HG02588 (cell line): ENCODE results near the gene TRIOBP.
A peak's percentile ranks its signal among the peaks of the same experiment; 100 is the strongest.
"Not testable (repeated sequence)": the region's sequence is repeated elsewhere in the genome, so short reads cannot be mapped to it uniquely, and the experiment has no call there.

Experiments
- ATAC-seq: cut with Tn5 transposase; IDR thresholded peaks from one replicate; pipeline ENCODE4 v1.9.1; 2021; ENCODE audit warnings: mild to moderate bottlenecking, moderate library complexity; ENCODE audit not compliant: unreplicated experiment

The TRIOBP gene

GRCh38 chr22:37686002-37686982 is 10.6 kb upstream of the TRIOBP start, which contains the start of gene NOL12:
NOL12 (plus strand) TSS chr22:37686343; CDS start chr22:37686393, 50 bp downstream.
- ATAC-seq = peak; percentile 78

DNA sequence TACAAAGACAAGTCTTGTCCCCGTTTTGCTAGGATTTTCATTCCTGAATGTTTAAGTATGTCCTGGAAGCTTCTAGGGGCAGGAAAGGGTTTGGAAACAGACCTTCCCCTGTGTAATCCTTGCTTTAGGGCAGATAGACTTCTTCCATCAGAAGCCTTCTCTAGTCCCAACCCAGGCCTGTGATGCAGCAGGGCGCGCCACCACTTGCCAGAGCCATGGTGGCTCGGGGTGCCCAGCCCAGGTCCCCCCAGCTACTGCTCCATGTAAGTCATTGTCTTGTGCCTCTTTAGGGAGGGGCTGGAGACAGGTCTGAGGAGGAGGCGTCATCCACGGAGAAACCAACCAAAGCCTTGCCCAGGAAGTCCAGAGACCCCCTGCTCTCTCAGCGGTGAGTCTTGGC is 6.4 kb upstream of the TRIOBP start:
- ATAC-seq = no peak

- no peak for ATAC-seq
Observed at GRCh38 chr22:37690901-37691504, 5.8 kb upstream of the TRIOBP start.

DNA sequence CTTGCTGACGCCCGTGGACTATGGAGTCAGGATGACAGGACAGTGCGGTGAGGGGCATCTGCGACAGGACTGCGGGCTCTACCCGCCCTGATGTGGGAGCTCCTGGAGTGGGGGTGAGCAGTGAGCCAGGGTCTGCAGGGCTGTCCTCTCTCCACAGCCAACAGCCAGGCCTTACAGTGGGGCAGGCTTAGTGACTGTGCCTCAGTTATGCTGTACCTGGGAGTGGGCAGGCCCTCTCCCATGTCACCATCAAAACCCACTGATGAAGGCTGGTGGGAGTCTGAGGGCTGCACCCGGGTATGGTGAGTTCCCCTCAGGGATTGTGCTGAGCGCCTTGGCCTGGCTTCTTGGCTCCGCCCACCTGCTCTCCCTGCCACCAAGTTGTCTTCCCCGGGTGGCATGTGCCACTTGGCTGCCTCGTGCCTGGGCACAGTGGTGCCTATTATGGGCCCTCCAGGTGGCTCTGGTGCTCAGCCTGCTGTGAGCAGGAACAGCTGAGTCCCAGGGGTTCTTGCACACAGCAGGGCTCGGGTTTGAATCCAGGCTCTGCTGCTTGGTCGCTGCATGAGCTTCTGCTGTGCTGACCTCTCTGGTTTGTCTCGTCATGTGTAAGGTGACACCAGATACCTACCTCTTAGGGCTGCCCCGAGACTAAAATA is 4.1 kb upstream of the TRIOBP start:
- no peak for ATAC-seq

DNA sequence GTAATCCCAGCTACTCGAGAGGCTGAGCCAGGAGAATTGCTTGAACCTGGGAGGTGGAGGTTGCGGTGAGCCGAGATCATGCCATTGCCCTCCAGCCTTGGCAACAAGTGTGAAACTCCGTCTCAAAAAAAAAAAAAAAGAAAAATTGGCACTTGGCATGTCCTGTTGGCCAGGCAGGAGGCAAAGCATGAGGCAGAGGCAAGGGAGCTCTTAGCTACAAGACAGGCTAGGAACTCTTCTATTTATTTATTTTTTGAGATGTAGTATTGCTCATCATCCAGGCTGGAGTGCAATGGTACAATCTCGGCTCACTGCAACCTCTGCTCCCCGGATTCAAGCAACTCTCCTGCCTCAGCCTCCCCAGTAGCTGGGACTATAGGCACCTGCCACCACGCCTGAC is 2.7 kb upstream of the TRIOBP start:
- not testable (repeated sequence) for ATAC-seq

- not testable (repeated sequence) for ATAC-seq
Observed at GRCh38 chr22:37696260-37696656, 590 bp upstream of the TRIOBP start.

- no peak for ATAC-seq
Observed at GRCh38 chr22:37697538-37697835, 639 bp downstream of the TRIOBP start.

GRCh38 chr22:37701141-37701786 is 4.4 kb downstream of the TRIOBP start:
- no peak for ATAC-seq

DNA sequence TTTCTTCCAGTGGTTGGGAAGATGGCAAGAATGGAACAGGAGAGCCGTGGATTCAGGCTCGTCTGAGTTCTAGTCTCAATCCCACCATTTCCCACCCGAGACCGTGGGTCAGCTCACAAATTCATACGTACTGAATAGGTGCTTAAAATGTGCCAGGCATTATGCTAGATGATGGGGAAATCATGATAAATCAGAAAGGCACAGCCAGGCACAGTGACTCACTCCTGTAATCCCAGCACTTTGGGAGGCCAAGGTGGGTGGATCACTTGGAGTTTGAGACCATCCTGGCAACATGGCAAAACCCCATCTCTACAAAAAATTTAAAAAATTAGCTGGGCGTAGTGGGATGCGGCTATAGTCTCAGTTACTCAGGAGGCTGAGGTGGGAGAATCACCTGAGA is 7.1 kb downstream of the TRIOBP start:
- no peak for ATAC-seq

DNA sequence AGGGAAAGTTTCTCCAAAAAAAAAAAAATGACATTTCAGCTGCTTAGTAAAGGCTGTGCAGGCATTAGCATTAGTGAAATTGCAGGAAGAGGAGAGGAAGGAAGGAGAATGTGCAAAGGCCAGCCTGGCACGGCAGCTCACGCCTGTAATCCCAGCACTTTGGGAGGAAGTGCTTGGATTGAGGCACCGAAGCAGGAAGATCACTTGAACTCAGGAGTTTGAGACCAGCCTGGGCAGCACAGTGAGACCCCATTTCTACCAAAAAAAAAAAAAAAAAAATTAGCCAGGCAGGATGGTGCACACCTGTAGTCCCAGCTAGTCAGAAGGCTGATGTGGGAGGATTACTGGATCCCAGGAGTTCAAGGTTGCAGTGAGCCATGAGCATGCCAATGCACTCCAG is 7.8 kb downstream of the TRIOBP start:
- no peak for ATAC-seq

DNA sequence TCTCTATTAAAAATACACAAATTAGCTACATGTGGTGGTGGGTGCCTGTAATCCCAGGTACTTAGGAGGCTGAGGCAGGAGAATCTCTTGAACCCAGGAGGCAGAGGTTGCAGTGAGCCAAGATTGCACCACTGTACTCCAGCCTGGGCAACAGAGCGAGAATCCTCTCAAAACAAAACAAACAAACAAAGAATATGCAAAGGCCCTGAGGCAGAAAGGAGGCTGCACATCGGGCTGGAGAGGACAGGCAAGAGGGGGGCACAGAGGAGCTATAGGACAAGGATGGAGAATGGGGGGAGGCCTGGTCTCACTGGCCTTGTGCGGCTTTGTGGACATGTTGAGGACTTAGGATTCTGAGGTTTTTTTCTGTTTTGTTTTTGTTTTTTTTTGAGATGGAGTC is 8.4 kb downstream of the TRIOBP start:
- no peak for ATAC-seq

GRCh38 chr22:37708580-37709444 is 12.0 kb downstream of the TRIOBP start:
- no peak for ATAC-seq

DNA sequence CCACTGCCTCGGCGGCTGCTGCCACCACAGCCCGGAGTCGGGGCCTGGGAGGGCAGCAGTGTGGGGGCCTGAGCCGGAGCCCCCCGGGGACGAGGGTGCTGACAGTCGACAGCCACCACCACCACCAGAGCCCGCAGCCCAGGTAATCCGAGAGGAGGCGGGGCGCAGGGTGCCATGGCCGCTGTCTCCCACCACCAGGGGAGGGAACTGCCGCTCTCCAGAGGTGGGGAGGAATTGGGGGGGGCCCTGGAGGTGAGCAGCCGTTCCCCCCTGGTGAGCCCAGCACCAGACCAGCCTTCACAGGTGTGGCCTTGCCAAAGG is 12.6 kb downstream of the TRIOBP start:
- ATAC-seq = no peak

DNA sequence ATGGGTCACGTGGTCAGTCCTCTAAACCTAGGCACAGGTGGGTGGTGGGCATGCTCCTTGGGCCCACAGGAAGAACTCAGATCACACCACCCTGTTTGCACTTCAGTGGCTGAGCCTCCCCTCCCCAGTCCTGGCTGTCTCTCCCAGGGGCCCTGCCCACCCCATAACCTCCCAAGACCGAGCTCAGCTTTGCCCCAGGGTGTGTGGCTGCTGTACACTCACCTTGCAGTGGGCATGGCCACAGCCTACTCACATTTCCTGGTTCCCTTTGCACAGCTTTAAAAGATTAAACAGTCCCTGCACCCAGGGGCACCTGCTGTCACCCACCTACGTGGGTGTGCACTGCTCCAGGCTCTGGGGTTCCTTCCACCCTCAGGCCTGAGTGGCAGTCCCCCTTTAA is 13.8 kb downstream of the TRIOBP start:
- no peak for ATAC-seq

- ATAC-seq = no peak
Observed at GRCh38 chr22:37711490-37711889, 14.6 kb downstream of the TRIOBP start.

DNA sequence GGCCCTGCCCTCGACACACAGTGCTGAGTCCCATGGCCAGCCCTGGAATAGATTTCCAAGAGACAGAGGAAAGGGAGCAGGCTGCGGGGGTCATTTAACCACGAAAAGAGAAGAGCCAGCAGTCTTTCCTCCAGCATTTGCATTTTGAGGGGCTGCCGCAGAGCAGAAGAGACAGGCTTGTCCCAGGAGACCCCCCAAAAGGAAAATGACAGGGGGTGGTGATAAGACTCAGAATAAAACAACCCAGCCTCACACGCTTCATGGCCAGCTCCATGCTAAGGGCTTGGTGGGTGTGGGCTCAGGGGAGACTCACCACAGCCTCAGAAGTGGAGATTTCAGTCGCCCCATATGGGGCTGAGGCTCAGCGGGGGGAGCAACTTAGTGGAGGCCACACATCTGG is 16.9 kb downstream of the TRIOBP start:
- no peak for ATAC-seq

DNA sequence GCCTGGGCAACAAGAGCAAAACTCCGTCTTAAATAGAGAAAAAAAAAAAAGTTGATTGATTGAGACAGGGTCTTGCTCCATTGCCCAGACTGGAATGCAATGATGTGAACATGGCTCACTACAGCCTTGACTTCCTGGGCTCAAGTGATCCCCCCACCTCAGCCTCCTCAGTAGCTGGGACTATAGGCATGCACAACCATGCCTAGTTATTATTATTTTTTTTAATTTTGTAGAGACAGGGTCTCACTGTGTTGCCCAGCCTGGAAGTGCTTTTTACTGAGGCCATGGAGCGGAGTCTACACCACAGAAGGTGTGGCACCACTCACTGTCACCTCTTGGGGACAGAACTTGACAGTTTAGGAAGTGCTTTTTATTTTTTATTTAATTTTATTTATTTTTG is 17.8 kb downstream of the TRIOBP start:
- no peak for ATAC-seq

GRCh38 chr22:37715760-37716159 is 18.9 kb downstream of the TRIOBP start:
- no peak for ATAC-seq

GRCh38 chr22:37716708-37717107 is 19.9 kb downstream of the TRIOBP start:
- ATAC-seq = no peak

DNA sequence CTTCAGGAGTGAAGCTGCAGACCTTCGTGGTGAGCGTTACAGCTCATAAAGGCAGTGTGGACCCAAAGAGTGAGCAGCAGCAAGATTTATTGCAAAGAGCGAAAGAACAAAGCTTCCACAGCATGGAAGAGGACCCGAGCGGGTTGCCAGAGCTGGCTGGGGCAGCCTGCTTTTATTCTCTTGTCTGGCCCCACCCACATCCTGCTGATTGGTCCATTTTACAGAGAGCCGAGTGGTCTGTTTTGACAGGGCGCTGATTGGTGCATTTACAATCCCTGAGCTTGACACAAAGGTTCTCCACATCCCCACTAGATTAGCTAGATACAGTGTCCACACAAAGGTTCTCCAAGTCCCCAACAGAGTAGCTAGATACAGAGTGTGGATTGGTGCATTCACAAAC is 20.4 kb downstream of the TRIOBP start:
- not testable (repeated sequence) for ATAC-seq
